MCF 10A (cell line): ENCODE data around the gene APH1A. TPM values are rescaled to one million over a fixed set of nuclear protein-coding genes. Genes with fewer than 3 reads are reported as not detected.

ENCODE experiments used
- BruUV-seq: library from RNA; stranded (reverse); fragments of 400-500 nt; replicated peaks from 2 replicates; lab custom pipeline; 2021; lab: Mats Ljungman, UMichigan
- CTCF ChIA-PET: fragments of 300-600 bp; sonication (Branson Sonifier 250); formaldehyde crosslinking; extraction: SDS; loops from one replicate; lab custom pipeline; 2021; ENCODE audit warnings: antibody characterized with exemption, inconsistent platforms; lab: Yijun Ruan, JAX
- POLR2A ChIA-PET: fragments of 300-600, 350-650 bp; sonication (Branson Sonifier 250); formaldehyde crosslinking; extraction: SDS; loops from one replicate; lab custom pipeline; 2020; ENCODE audit warnings: antibody characterized with exemption, inconsistent platforms; lab: Yijun Ruan, JAX
- DNase-seq: peaks from one replicate; pipeline ENCODE4 v3.0.0-alpha.2; 2018; ENCODE audit not compliant: unreplicated experiment
- H3K27ac Mint-ChIP-seq: one replicate; pipeline ENCODE4 v1.8.0; 2022; ENCODE audit warnings: mild to moderate bottlenecking, low read depth, mixed read lengths; ENCODE audit not compliant: unreplicated experiment
- H3K27me3 Mint-ChIP-seq: one replicate; pipeline ENCODE4 v1.8.0; 2022; ENCODE audit warnings: mixed read lengths; ENCODE audit not compliant: insufficient read depth, unreplicated experiment
- H3K36me3 Mint-ChIP-seq: one replicate; pipeline ENCODE4 v1.8.0; 2022; ENCODE audit warnings: mild to moderate bottlenecking, moderate library complexity, mixed read lengths; ENCODE audit not compliant: insufficient read depth, unreplicated experiment
- H3K4me1 Mint-ChIP-seq: one replicate; pipeline ENCODE4 v1.8.0; 2022; ENCODE audit warnings: mixed read lengths; ENCODE audit not compliant: insufficient read depth, unreplicated experiment
- H3K4me3 Mint-ChIP-seq: one replicate; pipeline ENCODE4 v1.8.0; 2022; ENCODE audit warnings: mild to moderate bottlenecking, moderate library complexity, mixed read lengths; ENCODE audit not compliant: unreplicated experiment
- H3K9me3 Mint-ChIP-seq: one replicate; pipeline ENCODE4 v1.8.0; 2022; ENCODE audit warnings: mixed read lengths; ENCODE audit not compliant: unreplicated experiment
- CTCF ChIP-seq: fragments of 200-600 bp; IDR thresholded peaks from one replicate; pipeline ENCODE4 v1.8.0; 2022; ENCODE audit warnings: antibody characterized with exemption, mild to moderate bottlenecking; ENCODE audit not compliant: unreplicated experiment
- intact Hi-C: fragments of 100-400 bp; cut with micrococcal nuclease; formaldehyde crosslinking; loops from 2 replicates; pipeline ENCODE4 v1.14.1; 2022
- total RNA-seq: library from RNA; stranded (reverse); gene quantifications from 2 replicates; pipeline ENCODE4 v1.2.3, GENCODE V29; 2022

The APH1A gene
- total RNA-seq, 1 experiment from 2014 or later = 123 TPM

GRCh38 chr1:150268340-150268704 is 494 bp downstream of the APH1A start:
- BruUV-seq = no TSS peak

GRCh38 chr1:150267896-150268295 is 920 bp downstream of the APH1A start:
- H3K36me3 Mint-ChIP-seq = peaks cover 33% of the 10 kb centered on the region
- POLR2A ChIA-PET = interaction anchor here (0.6 to 6.3 kb wide), 5 partner anchors 10 to 477 kb away, joined by 3 to 111 read pairs (median 25); partner anchors contain the start of genes ANP32E, CA14, CIART and VPS45
- peak overlapping the region; percentile 81 for H3K4me3 Mint-ChIP-seq
- CTCF ChIA-PET = interaction anchor here (0.5 to 4.6 kb wide), 3 partner anchors 12 to 376 kb away, joined by 3 to 47 read pairs (median 4); partner anchors contain the start of gene CA14
- TSS peak; percentile 32 for BruUV-seq
- H3K27ac Mint-ChIP-seq = peak overlapping the region; percentile 83
- no peak for TF ChIP-seq CTCF
- intact Hi-C loops = no loop called here
- DNase-seq = no peak
- H3K9me3 Mint-ChIP-seq = no peaks in the 10 kb centered on the region
- H3K27me3 Mint-ChIP-seq = no peaks in the 10 kb centered on the region
- H3K4me1 Mint-ChIP-seq = peaks cover 33% of the 10 kb centered on the region

More at GRCh38 chr1:150268340-150268704, 494 bp downstream of the APH1A start:
- CTCF ChIA-PET = interaction anchor here (0.5 to 4.6 kb wide), 3 partner anchors 10 to 377 kb away, joined by 4 to 47 read pairs (median 4); partner anchors contain the start of gene CA14
- intact Hi-C loops = no loop called here
- no peak for TF ChIP-seq CTCF
- DNase-seq = peak; percentile 56
- Mint-ChIP-seq H3K4me1 (peaks cover 29% of the 10 kb centered on the region), H3K27me3 (no peaks in the 10 kb centered on the region), H3K4me3 (peak overlapping the region; percentile 81), H3K9me3 (no peaks in the 10 kb centered on the region), H3K36me3 (peaks cover 31% of the 10 kb centered on the region), H3K27ac (peak overlapping the region; percentile 83)
- POLR2A ChIA-PET = interaction anchor here (0.6 to 6.3 kb wide), 16 partner anchors 10 to 738 kb away, joined by 3 to 111 read pairs (median 4); partner anchors contain the start of genes ANP32E, CA14, CIART and GOLPH3L

GRCh38 chr1:150263549-150263948 is 5.3 kb downstream of the APH1A start:
- CTCF ChIA-PET = interaction anchor here (12.7 kb wide), 1 partner anchor 16 kb away, joined by 215 read pairs; the partner anchor contains the start of gene CIART
- H3K27ac Mint-ChIP-seq = peak overlapping the region; percentile 11
- DNase-seq = no peak

More at GRCh38 chr1:150263549-150263948, 5.3 kb downstream of the APH1A start:
- TF ChIP-seq CTCF = no peak
- peaks cover 33% of the 10 kb centered on the region for H3K36me3 Mint-ChIP-seq
- no peaks in the 10 kb centered on the region for H3K27me3 Mint-ChIP-seq
- POLR2A ChIA-PET = interaction anchor here (0.7 to 11.7 kb wide), 5 partner anchors 9 to 106 kb away, joined by 3 to 239 read pairs (median 6); partner anchors contain the start of genes C1orf54 and CIART
- BruUV-seq = no TSS peak
- peaks cover 50% of the 10 kb centered on the region for H3K4me1 Mint-ChIP-seq
- no peaks in the 10 kb centered on the region for H3K9me3 Mint-ChIP-seq
- intact Hi-C loops = no loop called here
- H3K4me3 Mint-ChIP-seq = no peak overlapping the region
